IMR-90 (cell line): Measurements from ENCODE around the gene PTPRN2. TPM values are rescaled to one million over a fixed set of nuclear protein-coding genes. Genes with fewer than 3 reads are reported as not detected.

Experiments
- ATAC-seq: fragments of 200-7000 bp; cut with Tn5 transposase; 2 replicates; pipeline ENCODE4 v1.9.1; 2020; ENCODE audit warnings: low read depth, mild to moderate bottlenecking, moderate library complexity
- BruUV-seq: library from RNA; stranded (reverse); fragments of 400-500 nt; replicated peaks from 2 replicates; lab custom pipeline; 2021; lab: Mats Ljungman, UMichigan
- CTCF ChIA-PET: fragments of 300-600 bp; formaldehyde crosslinking; extraction: SDS; loops from one replicate; lab custom pipeline; 2021; ENCODE audit warnings: antibody characterized with exemption; lab: Yijun Ruan, JAX
- POLR2A ChIA-PET: fragments of 300-600 bp; sonication (Branson Sonifier 250); formaldehyde crosslinking; loops from one replicate; lab custom pipeline; 2022; ENCODE audit warnings: antibody characterized with exemption; ENCODE audit not compliant: unreplicated experiment; lab: Charles Lee
- DNase-seq: peaks from one replicate; pipeline ENCODE4 v3.0.0; 2013
- H2AFZ ChIP-seq: replicated peaks from 2 replicates; pipeline ENCODE3; 2013; ENCODE audit warnings: low read length, mild to moderate bottlenecking; ENCODE audit not compliant: poor library complexity
- H2AK5ac ChIP-seq: 2 replicates; pipeline ENCODE4 v1.6.1; 2013; ENCODE audit warnings: low read depth, low read length, inconsistent platforms
- H2AK9ac ChIP-seq: replicated peaks from 2 replicates; pipeline ENCODE3; 2013; ENCODE audit warnings: mild to moderate bottlenecking, low read depth, low read length, moderate library complexity; ENCODE audit not compliant: poor library complexity
- H2BK120ac ChIP-seq: 2 replicates; pipeline ENCODE4 v1.6.1; 2013; ENCODE audit warnings: low read depth, low read length, inconsistent platforms
- H2BK15ac ChIP-seq: 3 replicates; pipeline ENCODE4 v1.6.1; 2013; ENCODE audit warnings: low read depth, low read length, inconsistent platforms
- H2BK20ac ChIP-seq: 2 replicates; pipeline ENCODE4 v1.6.1; 2013; ENCODE audit warnings: low read depth, mild to moderate bottlenecking, inconsistent platforms, low read length, moderate library complexity
- H2BK5ac ChIP-seq: 2 replicates; pipeline ENCODE4 v1.6.1; 2013; ENCODE audit warnings: mild to moderate bottlenecking, low read depth, low read length, inconsistent platforms; ENCODE audit not compliant: poor library complexity, severe bottlenecking
- H3K14ac ChIP-seq: replicated peaks from 2 replicates; pipeline ENCODE4 v1.6.1; 2013; ENCODE audit warnings: low read depth, low read length, inconsistent platforms
- H3K18ac ChIP-seq: 2 replicates; pipeline ENCODE4 v1.6.1; 2013; ENCODE audit warnings: low read depth, low read length, control low read depth
- H3K23ac ChIP-seq: 2 replicates; pipeline ENCODE4 v1.6.1; 2013; ENCODE audit warnings: low read depth, low read length, inconsistent platforms
- H3K27ac ChIP-seq: 2 replicates; pipeline ENCODE4 v1.5.1; 2013; ENCODE audit warnings: mild to moderate bottlenecking, control low read depth, low read length; ENCODE audit not compliant: insufficient read depth
- H3K27me3 ChIP-seq: 2 replicates; pipeline ENCODE4 v1.6.1; 2013; ENCODE audit warnings: low read length; ENCODE audit not compliant: control insufficient read depth, insufficient read depth
- H3K36me3 ChIP-seq: 2 replicates; pipeline ENCODE4 v1.6.1; 2013; ENCODE audit warnings: low read length, mixed read lengths; ENCODE audit not compliant: control insufficient read depth, insufficient read depth
- H3K4ac ChIP-seq: 2 replicates; pipeline ENCODE4 v1.6.1; 2013; ENCODE audit warnings: low read depth, low read length, inconsistent platforms
- H3K4me1 ChIP-seq: 2 replicates; pipeline ENCODE4 v1.6.1; 2013; ENCODE audit warnings: low read length, mixed read lengths; ENCODE audit not compliant: control insufficient read depth, insufficient read depth
- H3K4me2 ChIP-seq: 2 replicates; pipeline ENCODE4 v1.6.1; 2013; ENCODE audit warnings: low read depth, mild to moderate bottlenecking, control low read depth, low read length, moderate library complexity
- H3K4me3 ChIP-seq: 2 replicates; pipeline ENCODE4 v1.5.1; 2013; ENCODE audit warnings: low read depth, mild to moderate bottlenecking, control low read depth, low read length, moderate library complexity; ENCODE audit not compliant: insufficient read depth
- H3K56ac ChIP-seq: 2 replicates; pipeline ENCODE4 v1.6.1; 2013; ENCODE audit warnings: low read length, inconsistent platforms; ENCODE audit not compliant: insufficient read depth; ENCODE audit errors: extremely low read depth
- H3K79me1 ChIP-seq, 2 experiments: 2 replicates each; pipeline ENCODE4 v1.6.1; 2013; ENCODE audit warnings: low read length in 2 of 2, inconsistent platforms in 1 of 2, low read depth in 1 of 2
- H3K9ac ChIP-seq: 2 replicates; pipeline ENCODE4 v1.6.1; 2013; ENCODE audit warnings: low read depth, low read length, control low read depth
- H3K9me1 ChIP-seq: 2 replicates; pipeline ENCODE4 v1.6.1; 2013; ENCODE audit warnings: low read length, inconsistent platforms; ENCODE audit not compliant: insufficient read depth
- H3K9me3 ChIP-seq: 2 replicates; pipeline ENCODE4 v1.6.1; 2013; ENCODE audit warnings: low read length; ENCODE audit not compliant: control insufficient read depth, insufficient read depth
- H4K20me1 ChIP-seq: 2 replicates; pipeline ENCODE4 v1.6.1; 2013; ENCODE audit warnings: low read length, inconsistent platforms; ENCODE audit not compliant: insufficient read depth
- H4K5ac ChIP-seq: 2 replicates; pipeline ENCODE4 v1.6.1; 2013; ENCODE audit warnings: mild to moderate bottlenecking, low read depth, low read length, control low read depth
- H4K8ac ChIP-seq, 2 experiments: 2 replicates each; pipeline ENCODE4 v1.6.1; 2013; ENCODE audit warnings: low read depth in 2 of 2, low read length in 2 of 2, control low read depth in 1 of 2, inconsistent platforms in 1 of 2
- H4K91ac ChIP-seq: 2 replicates; pipeline ENCODE4 v1.6.1; 2013; ENCODE audit warnings: low read depth, low read length, inconsistent platforms; ENCODE audit not compliant: insufficient read depth
- CEBPB ChIP-seq: IDR thresholded peaks from 2 replicates; pipeline ENCODE4 v1.6.1; 2012; ENCODE audit warnings: low read depth, low read length, improper control_type of control experiment
- WGBS, 2 experiments: methylation state at CpG; one replicate each; pipeline versions ENCODE4 v1.1.5 to v1.1.7; 2013; ENCODE audit warnings: missing lambda C conversion rate in 2 of 2; ENCODE audit not compliant: insufficient read length in 1 of 2; ENCODE audit errors: extremely low coverage in 2 of 2; 5-methylcytosine and 5-hydroxymethylcytosine counted together
- dilution Hi-C: fragments of 300-500 bp; cut with HindIII; formaldehyde crosslinking; loops from one replicate; pipeline ENCODE4 v1.14.3; 2018; ENCODE audit warnings: low sequenced_read_pairs; ENCODE audit not compliant: unreplicated experiment
- in situ Hi-C: fragments of 300-500 bp; cut with MboI; formaldehyde crosslinking; loops from 3 replicates; pipeline ENCODE4 v1.14.3; 2019; ENCODE audit warnings: low sequenced_read_pairs, inconsistent platforms, mixed read lengths
- intact Hi-C: fragments of 100-400 bp; cut with micrococcal nuclease; formaldehyde crosslinking; loops from 2 replicates; pipeline ENCODE4 v1.10.0; 2022
- polyA plus RNA-seq, 3 experiments: library from polyadenylated mRNA; depleted of rRNA; stranded (reverse); fragments of >200 nt; gene quantifications; 2 replicates each; pipeline ENCODE4 v1.2.3, GENCODE V29; 2012; ENCODE audit warnings: low replicate concordance in 1 of 3
- total RNA-seq: library from RNA; depleted of rRNA; stranded (reverse); fragments of >200 nt; gene quantifications from 2 replicates; pipeline ENCODE4 v1.2.3, GENCODE V29; 2012

The PTPRN2 gene
- total and polyA plus RNA-seq, 2 of the 4 experiments (the other 2 are of a cell fraction): 0.03 TPM; not detected in 1

DNA sequence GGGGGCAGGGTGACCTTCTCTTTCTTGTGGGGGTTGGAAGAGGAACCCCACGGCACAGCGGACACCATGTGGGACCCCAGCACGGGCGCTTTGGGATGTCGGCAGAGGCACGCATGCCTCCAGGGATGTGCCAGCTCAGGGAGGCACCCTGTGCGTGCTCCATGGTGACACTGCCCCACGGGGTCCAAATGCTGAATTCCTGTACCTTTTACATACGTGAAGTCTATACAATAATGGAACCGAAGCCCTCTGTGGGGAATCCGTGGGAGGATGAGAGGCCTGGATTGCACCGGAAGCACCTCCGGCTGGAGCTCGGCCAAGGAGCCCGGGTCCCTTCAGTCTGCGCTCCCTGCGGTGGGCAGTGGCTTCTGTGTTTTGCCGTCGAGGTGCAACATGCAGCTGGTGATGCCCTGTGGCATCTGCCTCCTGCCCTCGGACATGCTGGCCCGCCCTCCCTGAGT is 726.6 kb downstream of the PTPRN2 start:
- Histone ChIP-seq H2AK9ac (no peak overlapping the region), H3K9ac (no peak overlapping the region), H3K27ac (no peak overlapping the region), H3K18ac (no peak overlapping the region), H3K9me1 (no peaks in the 10 kb centered on the region), H3K4me3 (no peak overlapping the region), H4K20me1 (no peaks in the 10 kb centered on the region), H2BK120ac (no peak overlapping the region), H3K4ac (no peak overlapping the region), H2BK5ac (no peak overlapping the region), H3K4me2 (no peak overlapping the region), H3K14ac (no peak overlapping the region), H2AFZ (no peak overlapping the region), H4K5ac (no peak overlapping the region), H3K4me1 (no peaks in the 10 kb centered on the region), H3K79me1 (no peaks in the 10 kb centered on the region), H3K36me3 (no peaks in the 10 kb centered on the region), H4K91ac (no peak overlapping the region), H3K27me3 (no peaks in the 10 kb centered on the region), H3K56ac (no peak overlapping the region), H3K9me3 (peaks cover 54% of the 10 kb centered on the region), H3K23ac (no peak overlapping the region), H2AK5ac (no peak overlapping the region), H4K8ac (no peak overlapping the region), H2BK15ac (no peak overlapping the region), H2BK20ac (no peak overlapping the region)
- CTCF ChIA-PET: no interaction called here
- dilution Hi-C loops (no loop called here), intact Hi-C loops (no loop called here), in situ Hi-C loops (no loop called here)
- no peak for DNase-seq
- 76% methylated on average over 14 of the region's 21 CpGs; no CpG with 5 or more reads in 1 of the 2 experiments for WGBS, 2 experiments
- POLR2A ChIA-PET: no interaction called here
- no peak for TF ChIP-seq CEBPB
- no peak for ATAC-seq
- BruUV-seq: no TSS peak
